Right atrium auricular region (tissue), 2 donors: Measurements from ENCODE around the gene SLITRK5. TPM values are rescaled to one million over a fixed set of nuclear protein-coding genes. Genes with fewer than 3 reads are reported as not detected.

ENCODE experiments used
- DNase-seq: peaks from one replicate; pipeline ENCODE4 v3.0.0-alpha.2; 2019; ENCODE audit warnings: low spot score
- H3K27ac ChIP-seq, 2 donors: fragments of 200-600 bp; sonication (generic); 1 replicate in 1 of 2; 2 replicates in 1 of 2; pipeline ENCODE4 v1.5.1; 2016 to 2019
- H3K27me3 ChIP-seq, 2 donors: fragments of 200-600 bp; sonication (generic); one replicate each; pipeline versions ENCODE4 v1.5.1 to v1.6.0; 2017 to 2019
- H3K36me3 ChIP-seq: fragments of 200-600 bp; sonication (generic); one replicate; pipeline ENCODE4 v1.5.1; 2016
- H3K4me1 ChIP-seq, 2 donors: fragments of 200-600 bp; sonication (generic); one replicate each; pipeline versions ENCODE4 v1.5.1 to v1.6.0; 2017 to 2019
- H3K4me3 ChIP-seq, 2 donors: fragments of 200-600 bp; sonication (generic); 1 replicate in 1 of 2; 2 replicates in 1 of 2; pipeline ENCODE4 v1.5.1; 2017 to 2019; ENCODE audit warnings: mild to moderate bottlenecking in 1 of 2, moderate library complexity in 1 of 2
- H3K9me3 ChIP-seq, 2 donors: fragments of 200-600 bp; sonication (generic); one replicate each; pipeline ENCODE4 v1.5.1; 2019
- total RNA-seq, 2 donors: library from RNA; depleted of rRNA; stranded (reverse); fragments of >200 nt; gene quantifications; one replicate each; pipeline ENCODE4 v1.1.0, GENCODE V29; 2016
- TF ChIP-seq, protein P1 (sequence below), 2 donors: fragments of 200-600 bp; sonication (generic); IDR thresholded peaks; one replicate each; pipeline ENCODE4 v1.5.1; 2019; ENCODE audit warnings: antibody characterized with exemption in 2 of 2

The SLITRK5 gene
- total RNA-seq, 2 donors from 2014 or later: 0.04 to 0.07 TPM

DNA sequence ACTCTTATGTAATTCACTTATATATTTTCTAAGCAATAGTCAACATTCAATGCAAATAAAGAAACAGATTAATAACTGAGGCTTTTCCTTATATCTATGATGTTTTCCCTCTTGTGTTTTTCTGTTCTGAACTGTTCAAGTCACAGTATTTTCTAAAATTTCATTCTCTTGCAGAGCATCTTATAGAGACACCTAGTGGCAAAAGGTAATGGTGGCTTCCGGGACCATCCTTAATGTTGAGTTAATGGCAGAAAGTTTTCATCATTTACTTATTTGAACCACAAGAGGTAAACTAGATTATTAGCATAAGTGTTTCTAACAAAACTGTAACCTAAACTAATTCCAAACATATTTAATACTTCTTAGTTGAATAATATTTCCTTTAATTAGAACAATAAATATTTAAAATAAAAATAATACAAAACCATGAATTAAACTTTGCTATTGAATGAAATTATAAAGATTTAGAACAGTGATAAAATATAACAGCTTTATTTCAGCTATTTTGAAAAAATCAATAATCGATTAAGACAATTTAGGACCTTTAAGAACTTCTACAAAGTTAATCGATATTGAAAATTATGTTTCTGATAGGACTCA is 1.7 kb upstream of the SLITRK5 start:
- TF ChIP-seq, protein P1, sequence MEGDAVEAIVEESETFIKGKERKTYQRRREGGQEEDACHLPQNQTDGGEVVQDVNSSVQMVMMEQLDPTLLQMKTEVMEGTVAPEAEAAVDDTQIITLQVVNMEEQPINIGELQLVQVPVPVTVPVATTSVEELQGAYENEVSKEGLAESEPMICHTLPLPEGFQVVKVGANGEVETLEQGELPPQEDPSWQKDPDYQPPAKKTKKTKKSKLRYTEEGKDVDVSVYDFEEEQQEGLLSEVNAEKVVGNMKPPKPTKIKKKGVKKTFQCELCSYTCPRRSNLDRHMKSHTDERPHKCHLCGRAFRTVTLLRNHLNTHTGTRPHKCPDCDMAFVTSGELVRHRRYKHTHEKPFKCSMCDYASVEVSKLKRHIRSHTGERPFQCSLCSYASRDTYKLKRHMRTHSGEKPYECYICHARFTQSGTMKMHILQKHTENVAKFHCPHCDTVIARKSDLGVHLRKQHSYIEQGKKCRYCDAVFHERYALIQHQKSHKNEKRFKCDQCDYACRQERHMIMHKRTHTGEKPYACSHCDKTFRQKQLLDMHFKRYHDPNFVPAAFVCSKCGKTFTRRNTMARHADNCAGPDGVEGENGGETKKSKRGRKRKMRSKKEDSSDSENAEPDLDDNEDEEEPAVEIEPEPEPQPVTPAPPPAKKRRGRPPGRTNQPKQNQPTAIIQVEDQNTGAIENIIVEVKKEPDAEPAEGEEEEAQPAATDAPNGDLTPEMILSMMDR (IDR thresholded peaks at IDR 0.05): peak in 1 of 2 donors; percentile 43
- DNase-seq: no peak
- Histone ChIP-seq H3K27ac (no peak overlapping the region), H3K4me1 (peaks cover 0 to 28% of the 10 kb centered on the region in 2 donors), H3K36me3 (no peaks in the 10 kb centered on the region), H3K27me3 (peaks cover 7 to 20% of the 10 kb centered on the region in 2 donors), H3K9me3 (no peaks in the 10 kb centered on the region), H3K4me3 (no peak overlapping the region)

DNA sequence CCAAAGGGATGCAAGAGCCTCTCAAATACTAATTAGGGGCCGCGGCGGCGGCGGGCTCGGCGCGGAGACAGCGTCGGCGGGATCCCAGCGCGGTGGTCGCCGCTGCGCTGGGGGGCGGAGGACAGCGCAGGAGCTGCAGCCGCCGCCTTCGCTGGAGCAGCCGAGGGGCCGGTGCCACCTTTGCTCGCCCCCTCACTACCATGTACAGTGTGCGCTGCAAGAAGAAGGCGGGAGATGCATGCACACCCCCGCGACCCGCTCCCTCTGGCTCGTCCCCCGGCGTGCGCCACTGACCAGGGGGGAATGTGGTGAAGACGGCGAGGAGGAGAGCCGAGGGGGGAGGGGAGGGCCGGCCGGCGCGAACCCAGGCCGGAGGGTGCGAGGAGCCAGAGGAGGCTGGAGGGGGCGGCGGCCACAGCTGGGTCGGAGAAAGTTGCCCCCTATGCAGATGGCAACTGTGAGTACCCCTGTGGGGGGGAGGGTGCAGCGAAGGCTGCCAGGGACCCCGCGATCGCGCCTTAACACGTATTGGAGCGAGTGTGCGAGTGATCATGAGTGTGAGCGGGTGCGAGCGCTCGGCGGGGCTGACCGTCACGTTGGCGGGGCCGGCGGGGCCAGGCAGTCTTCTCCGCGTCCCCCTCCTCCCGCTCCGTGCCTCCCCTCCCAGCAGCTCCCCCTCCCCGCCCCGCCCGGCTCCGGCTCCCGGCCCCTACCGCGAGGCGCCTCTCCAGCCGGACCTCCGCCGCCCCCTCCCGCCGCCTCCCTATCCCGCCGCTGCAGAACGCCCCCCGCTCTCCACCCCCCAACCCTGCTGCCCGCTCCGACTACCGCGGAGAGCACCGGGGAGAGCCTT is 808 bp downstream of the SLITRK5 start:
- H3K4me1 ChIP-seq: peaks cover 0 to 31% of the 10 kb centered on the region in 2 donors
- TF ChIP-seq, protein P1 (IDR thresholded peaks at IDR 0.05): no peak
- no peak overlapping the region for H3K27ac ChIP-seq
- peaks cover 7 to 23% of the 10 kb centered on the region in 2 donors for H3K27me3 ChIP-seq
- no peaks in the 10 kb centered on the region for H3K9me3 ChIP-seq
- DNase-seq: no peak
- peak overlapping the region; percentile 27 to 56 for H3K4me3 ChIP-seq
- no peaks in the 10 kb centered on the region for H3K36me3 ChIP-seq

DNA sequence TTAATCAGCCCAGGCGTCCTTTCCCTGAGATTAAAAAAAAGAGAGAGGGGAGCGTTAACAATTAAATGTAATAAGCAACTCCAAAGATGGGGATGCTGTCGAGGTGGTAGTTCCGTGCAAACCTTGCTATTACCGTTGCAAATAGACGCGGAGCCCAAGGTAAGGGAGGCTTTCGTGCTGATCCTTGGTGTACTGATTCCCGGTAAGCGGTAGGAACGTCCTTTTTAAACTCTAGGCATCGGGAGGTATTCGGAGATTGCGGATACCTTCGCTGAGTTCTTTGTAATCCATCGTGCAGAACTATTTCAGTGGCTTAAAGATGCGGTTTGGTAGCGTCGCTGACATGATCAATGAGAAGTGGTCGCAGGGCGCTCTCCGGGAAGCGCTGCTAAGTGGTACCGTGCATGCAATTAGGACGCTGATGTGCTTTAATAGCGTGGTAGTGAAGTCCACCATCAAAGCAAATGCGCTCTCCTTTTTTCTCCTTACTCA is 3.1 kb downstream of the SLITRK5 start:
- H3K36me3 ChIP-seq: no peaks in the 10 kb centered on the region
- DNase-seq: no peak
- no peaks in the 10 kb centered on the region for H3K9me3 ChIP-seq
- H3K4me1 ChIP-seq: peaks cover 0 to 42% of the 10 kb centered on the region in 2 donors
- H3K27ac ChIP-seq: no peak overlapping the region
- H3K4me3 ChIP-seq: no peak overlapping the region
- TF ChIP-seq, protein P1 (IDR thresholded peaks at IDR 0.05): no peak
- H3K27me3 ChIP-seq: peaks cover 11 to 33% of the 10 kb centered on the region in 2 donors

DNA sequence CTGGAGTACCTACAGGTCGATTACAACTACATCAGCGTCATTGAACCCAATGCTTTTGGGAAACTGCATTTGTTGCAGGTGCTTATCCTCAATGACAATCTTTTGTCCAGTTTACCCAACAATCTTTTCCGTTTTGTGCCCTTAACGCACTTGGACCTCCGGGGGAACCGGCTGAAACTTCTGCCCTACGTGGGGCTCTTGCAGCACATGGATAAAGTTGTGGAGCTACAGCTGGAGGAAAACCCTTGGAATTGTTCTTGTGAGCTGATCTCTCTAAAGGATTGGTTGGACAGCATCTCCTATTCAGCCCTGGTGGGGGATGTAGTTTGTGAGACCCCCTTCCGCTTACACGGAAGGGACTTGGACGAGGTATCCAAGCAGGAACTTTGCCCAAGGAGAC is 4.7 kb downstream of the SLITRK5 start:
- H3K9me3 ChIP-seq: no peaks in the 10 kb centered on the region
- no peak overlapping the region for H3K27ac ChIP-seq
- H3K4me1 ChIP-seq: peaks cover 0 to 42% of the 10 kb centered on the region in 2 donors
- TF ChIP-seq, protein P1 (IDR thresholded peaks at IDR 0.05): no peak
- H3K4me3 ChIP-seq: no peak overlapping the region
- peaks cover 11 to 33% of the 10 kb centered on the region in 2 donors for H3K27me3 ChIP-seq
- H3K36me3 ChIP-seq: no peaks in the 10 kb centered on the region
- DNase-seq: no peak

DNA sequence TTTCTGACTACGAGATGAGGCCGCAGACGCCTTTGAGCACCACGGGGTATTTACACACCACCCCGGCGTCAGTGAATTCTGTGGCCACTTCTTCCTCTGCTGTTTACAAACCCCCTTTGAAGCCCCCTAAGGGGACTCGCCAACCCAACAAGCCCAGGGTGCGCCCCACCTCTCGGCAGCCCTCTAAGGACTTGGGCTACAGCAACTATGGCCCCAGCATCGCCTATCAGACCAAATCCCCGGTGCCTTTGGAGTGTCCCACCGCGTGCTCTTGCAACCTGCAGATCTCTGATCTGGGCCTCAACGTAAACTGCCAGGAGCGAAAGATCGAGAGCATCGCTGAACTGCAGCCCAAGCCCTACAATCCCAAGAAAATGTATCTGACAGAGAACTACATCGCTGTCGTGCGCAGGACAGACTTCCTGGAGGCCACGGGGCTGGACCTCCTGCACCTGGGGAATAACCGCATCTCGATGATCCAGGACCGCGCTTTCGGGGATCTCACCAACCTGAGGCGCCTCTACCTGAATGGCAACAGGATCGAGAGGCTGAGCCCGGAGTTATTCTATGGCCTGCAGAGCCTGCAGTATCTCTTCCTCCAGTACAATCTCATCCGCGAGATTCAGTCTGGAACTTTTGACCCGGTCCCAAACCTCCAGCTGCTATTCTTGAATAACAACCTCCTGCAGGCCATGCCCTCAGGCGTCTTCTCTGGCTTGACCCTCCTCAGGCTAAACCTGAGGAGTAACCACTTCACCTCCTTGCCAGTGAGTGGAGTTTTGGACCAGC is 5.3 kb downstream of the SLITRK5 start:
- TF ChIP-seq, protein P1 (IDR thresholded peaks at IDR 0.05): no peak

More for the DNA sequence above, 5.3 kb downstream of the SLITRK5 start:
- peaks cover 0 to 36% of the 10 kb centered on the region in 2 donors for H3K4me1 ChIP-seq
- DNase-seq: no peak
- H3K27ac ChIP-seq: no peak overlapping the region
- H3K27me3 ChIP-seq: peaks cover 11 to 31% of the 10 kb centered on the region in 2 donors
- no peaks in the 10 kb centered on the region for H3K36me3 ChIP-seq
- no peaks in the 10 kb centered on the region for H3K9me3 ChIP-seq
- H3K4me3 ChIP-seq: no peak overlapping the region
